GM12878 (cell line): ENCODE results near the gene ZNHIT1. TPM values are rescaled to one million over a fixed set of nuclear protein-coding genes. Genes with fewer than 3 reads are reported as not detected.

ENCODE experiments used
- CBFB ChIP-seq: IDR thresholded peaks from 2 replicates; pipeline ENCODE4 v1.6.1; 2016; ENCODE audit warnings: antibody characterized with exemption, low read depth
- DPF2 ChIP-seq: fragments of 450-650 bp; IDR thresholded peaks from 2 replicates; pipeline ENCODE4 v1.6.1; 2017; ENCODE audit warnings: mild to moderate bottlenecking
- E2F4 ChIP-seq: IDR thresholded peaks from 2 replicates; pipeline ENCODE4 v1.6.1; 2012; ENCODE audit warnings: low read depth, low read length, improper control_type of control experiment
- EGR1 ChIP-seq, 2 experiments: IDR thresholded peaks; 1 replicate in 1 of 2; 2 replicates in 1 of 2; pipeline ENCODE4 v1.6.1; 2011 to 2012; ENCODE audit warnings: low read depth in 2 of 2, low read length in 2 of 2, borderline replicate concordance in 1 of 2, mild to moderate bottlenecking in 1 of 2, moderate library complexity in 1 of 2
- MEF2B ChIP-seq: fragments of 450-650 bp; IDR thresholded peaks from 2 replicates; pipeline ENCODE4 v1.6.1; 2018; ENCODE audit warnings: mild to moderate bottlenecking, moderate library complexity; ENCODE audit not compliant: partially characterized antibody, poor library complexity, severe bottlenecking
- RB1 ChIP-seq: fragments of 450-650 bp; formaldehyde crosslinking; IDR thresholded peaks from 2 replicates; pipeline ENCODE4 v1.6.1; 2017; ENCODE audit warnings: mild to moderate bottlenecking, borderline replicate concordance
- TBL1XR1 ChIP-seq: IDR thresholded peaks from 2 replicates; pipeline ENCODE4 v1.6.1; 2012; ENCODE audit warnings: low read depth, low read length, improper control_type of control experiment
- TCF12 ChIP-seq: IDR thresholded peaks from 2 replicates; pipeline ENCODE4 v1.6.1; 2011; ENCODE audit warnings: low read depth, mild to moderate bottlenecking, low read length
- YY1 ChIP-seq: IDR thresholded peaks from 2 replicates; pipeline ENCODE4 v1.6.1; 2011; ENCODE audit warnings: low read depth, mild to moderate bottlenecking, low read length
- ZSCAN29 ChIP-seq: fragments of 450-650 bp; IDR thresholded peaks from 2 replicates; pipeline ENCODE4 v1.6.1; 2017; ENCODE audit warnings: mild to moderate bottlenecking, moderate library complexity
- polyA plus RNA-seq, 11 experiments: library from polyadenylated mRNA; depleted of rRNA in 4 of 11; unstranded in 6 of 11; stranded (reverse) in 5 of 11; fragments of >200 nt; fragmentation: Nextera tagmentation in 4 of 11; fragmentation: Illumina TruSeq in 1 of 11; extraction: Ambion mirVana in 4 of 11; extraction: Trizol in 1 of 11; gene quantifications; 1 replicate in 1 of 11; 2 replicates in 10 of 11; pipeline versions ENCODE4 v1.2.1 to v1.2.3, GENCODE V29; 2011 to 2016; ENCODE audit warnings: inconsistent platforms in 2 of 11, missing spikeins in 2 of 11, low read depth in 1 of 11
- total RNA-seq, 4 experiments: library from RNA; depleted of rRNA in 3 of 4; stranded (reverse); fragments of >200 nt in 3 of 4; fragmentation: Illumina TruSeq in 1 of 4; extraction: Trizol in 1 of 4; gene quantifications; 2 replicates each; pipeline versions ENCODE4 v1.2.1 to v1.2.3, GENCODE V29; 2013 to 2021
- TF ChIP-seq, protein P1 (sequence below): fragments of 450-650 bp; IDR thresholded peaks from 2 replicates; pipeline ENCODE4 v1.6.1; 2016; ENCODE audit warnings: mild to moderate bottlenecking, moderate library complexity, borderline replicate concordance
- TF ChIP-seq, protein P2 (sequence below): fragments of 450-650 bp; IDR thresholded peaks from 2 replicates; pipeline ENCODE4 v1.6.1; 2018; ENCODE audit warnings: mild to moderate bottlenecking, low read depth, moderate library complexity; ENCODE audit not compliant: partially characterized antibody
- TF ChIP-seq, protein P3 (sequence below): fragments of 150-350 bp; IDR thresholded peaks from 2 replicates; pipeline ENCODE4 v1.6.1; 2016; ENCODE audit warnings: low read depth, low read length

ZNHIT1 gene
- total and polyA plus RNA-seq, 10 of the 15 experiments (the other 5 are each of a cell fraction or from before 2014, with no cell fraction given), result 3.8 to 79.2 (median 44.5) TPM

GRCh38 chr7:101244375-101245146 is 26.6 kb downstream of the ZNHIT1 start, which contains the start of gene FIS1 (continued):
- TF ChIP-seq EGR1 (IDR thresholded peaks at IDR 0.05; ENCODE audit: borderline replicate concordance in 1 of 2, low read depth in 2 of 2, low read length in 2 of 2), result peak in 1 of 2 experiments; percentile 44; a peak in 1 of 3 replicates
- peak; percentile 53; the same call in 1 of the 2 replicates for TF ChIP-seq RB1
- TF ChIP-seq DPF2, result peak; percentile 54
- no peak for TF ChIP-seq E2F4
- peak; percentile 71 for TF ChIP-seq CBFB
- peak; percentile 79 for TF ChIP-seq YY1
- TF ChIP-seq ZSCAN29, result no peak
- TF ChIP-seq MEF2B, result no peak
- TF ChIP-seq, protein P1, sequence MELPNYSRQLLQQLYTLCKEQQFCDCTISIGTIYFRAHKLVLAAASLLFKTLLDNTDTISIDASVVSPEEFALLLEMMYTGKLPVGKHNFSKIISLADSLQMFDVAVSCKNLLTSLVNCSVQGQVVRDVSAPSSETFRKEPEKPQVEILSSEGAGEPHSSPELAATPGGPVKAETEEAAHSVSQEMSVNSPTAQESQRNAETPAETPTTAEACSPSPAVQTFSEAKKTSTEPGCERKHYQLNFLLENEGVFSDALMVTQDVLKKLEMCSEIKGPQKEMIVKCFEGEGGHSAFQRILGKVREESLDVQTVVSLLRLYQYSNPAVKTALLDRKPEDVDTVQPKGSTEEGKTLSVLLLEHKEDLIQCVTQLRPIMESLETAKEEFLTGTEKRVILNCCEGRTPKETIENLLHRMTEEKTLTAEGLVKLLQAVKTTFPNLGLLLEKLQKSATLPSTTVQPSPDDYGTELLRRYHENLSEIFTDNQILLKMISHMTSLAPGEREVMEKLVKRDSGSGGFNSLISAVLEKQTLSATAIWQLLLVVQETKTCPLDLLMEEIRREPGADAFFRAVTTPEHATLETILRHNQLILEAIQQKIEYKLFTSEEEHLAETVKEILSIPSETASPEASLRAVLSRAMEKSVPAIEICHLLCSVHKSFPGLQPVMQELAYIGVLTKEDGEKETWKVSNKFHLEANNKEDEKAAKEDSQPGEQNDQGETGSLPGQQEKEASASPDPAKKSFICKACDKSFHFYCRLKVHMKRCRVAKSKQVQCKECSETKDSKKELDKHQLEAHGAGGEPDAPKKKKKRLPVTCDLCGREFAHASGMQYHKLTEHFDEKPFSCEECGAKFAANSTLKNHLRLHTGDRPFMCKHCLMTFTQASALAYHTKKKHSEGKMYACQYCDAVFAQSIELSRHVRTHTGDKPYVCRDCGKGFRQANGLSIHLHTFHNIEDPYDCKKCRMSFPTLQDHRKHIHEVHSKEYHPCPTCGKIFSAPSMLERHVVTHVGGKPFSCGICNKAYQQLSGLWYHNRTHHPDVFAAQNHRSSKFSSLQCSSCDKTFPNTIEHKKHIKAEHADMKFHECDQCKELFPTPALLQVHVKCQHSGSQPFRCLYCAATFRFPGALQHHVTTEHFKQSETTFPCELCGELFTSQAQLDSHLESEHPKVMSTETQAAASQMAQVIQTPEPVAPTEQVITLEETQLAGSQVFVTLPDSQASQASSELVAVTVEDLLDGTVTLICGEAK, result peak; percentile 95
- peak; percentile 21 for TF ChIP-seq TBL1XR1
- TF ChIP-seq TCF12, result peak; percentile 68; the same call in 1 of the 2 replicates
- TF ChIP-seq, protein P2, sequence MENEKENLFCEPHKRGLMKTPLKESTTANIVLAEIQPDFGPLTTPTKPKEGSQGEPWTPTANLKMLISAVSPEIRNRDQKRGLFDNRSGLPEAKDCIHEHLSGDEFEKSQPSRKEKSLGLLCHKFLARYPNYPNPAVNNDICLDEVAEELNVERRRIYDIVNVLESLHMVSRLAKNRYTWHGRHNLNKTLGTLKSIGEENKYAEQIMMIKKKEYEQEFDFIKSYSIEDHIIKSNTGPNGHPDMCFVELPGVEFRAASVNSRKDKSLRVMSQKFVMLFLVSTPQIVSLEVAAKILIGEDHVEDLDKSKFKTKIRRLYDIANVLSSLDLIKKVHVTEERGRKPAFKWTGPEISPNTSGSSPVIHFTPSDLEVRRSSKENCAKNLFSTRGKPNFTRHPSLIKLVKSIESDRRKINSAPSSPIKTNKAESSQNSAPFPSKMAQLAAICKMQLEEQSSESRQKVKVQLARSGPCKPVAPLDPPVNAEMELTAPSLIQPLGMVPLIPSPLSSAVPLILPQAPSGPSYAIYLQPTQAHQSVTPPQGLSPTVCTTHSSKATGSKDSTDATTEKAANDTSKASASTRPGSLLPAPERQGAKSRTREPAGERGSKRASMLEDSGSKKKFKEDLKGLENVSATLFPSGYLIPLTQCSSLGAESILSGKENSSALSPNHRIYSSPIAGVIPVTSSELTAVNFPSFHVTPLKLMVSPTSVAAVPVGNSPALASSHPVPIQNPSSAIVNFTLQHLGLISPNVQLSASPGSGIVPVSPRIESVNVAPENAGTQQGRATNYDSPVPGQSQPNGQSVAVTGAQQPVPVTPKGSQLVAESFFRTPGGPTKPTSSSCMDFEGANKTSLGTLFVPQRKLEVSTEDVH, result peak; percentile 68
- TF ChIP-seq, protein P3, sequence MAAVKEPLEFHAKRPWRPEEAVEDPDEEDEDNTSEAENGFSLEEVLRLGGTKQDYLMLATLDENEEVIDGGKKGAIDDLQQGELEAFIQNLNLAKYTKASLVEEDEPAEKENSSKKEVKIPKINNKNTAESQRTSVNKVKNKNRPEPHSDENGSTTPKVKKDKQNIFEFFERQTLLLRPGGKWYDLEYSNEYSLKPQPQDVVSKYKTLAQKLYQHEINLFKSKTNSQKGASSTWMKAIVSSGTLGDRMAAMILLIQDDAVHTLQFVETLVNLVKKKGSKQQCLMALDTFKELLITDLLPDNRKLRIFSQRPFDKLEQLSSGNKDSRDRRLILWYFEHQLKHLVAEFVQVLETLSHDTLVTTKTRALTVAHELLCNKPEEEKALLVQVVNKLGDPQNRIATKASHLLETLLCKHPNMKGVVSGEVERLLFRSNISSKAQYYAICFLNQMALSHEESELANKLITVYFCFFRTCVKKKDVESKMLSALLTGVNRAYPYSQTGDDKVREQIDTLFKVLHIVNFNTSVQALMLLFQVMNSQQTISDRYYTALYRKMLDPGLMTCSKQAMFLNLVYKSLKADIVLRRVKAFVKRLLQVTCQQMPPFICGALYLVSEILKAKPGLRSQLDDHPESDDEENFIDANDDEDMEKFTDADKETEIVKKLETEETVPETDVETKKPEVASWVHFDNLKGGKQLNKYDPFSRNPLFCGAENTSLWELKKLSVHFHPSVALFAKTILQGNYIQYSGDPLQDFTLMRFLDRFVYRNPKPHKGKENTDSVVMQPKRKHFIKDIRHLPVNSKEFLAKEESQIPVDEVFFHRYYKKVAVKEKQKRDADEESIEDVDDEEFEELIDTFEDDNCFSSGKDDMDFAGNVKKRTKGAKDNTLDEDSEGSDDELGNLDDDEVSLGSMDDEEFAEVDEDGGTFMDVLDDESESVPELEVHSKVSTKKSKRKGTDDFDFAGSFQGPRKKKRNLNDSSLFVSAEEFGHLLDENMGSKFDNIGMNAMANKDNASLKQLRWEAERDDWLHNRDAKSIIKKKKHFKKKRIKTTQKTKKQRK, result no peak
